ENCODE results near the gene CTNNBL1. TPM values are rescaled to one million over a fixed set of nuclear protein-coding genes. Genes with fewer than 3 reads are reported as not detected.

CTNNBL1 gene
- total and polyA plus RNA-seq, 2 donors (not counting 1 experiment from before 2014, with no cell fraction given): 31.3 to 39.0 TPM

- Histone ChIP-seq H2AFZ (ENCODE audit: low read length) (no peak overlapping the region), H3K4me3 (replicated peaks in 1 of 4; ENCODE audit: control extremely low read depth in 1 of 4, insufficient read depth in 1 of 4, low read depth in 3 of 4, low read length in 4 of 4) (no peak overlapping the region), H3K27ac (ENCODE audit: insufficient read depth, low read length) (no peak overlapping the region), H3K9ac (ENCODE audit: insufficient read depth, low read length) (no peak overlapping the region), H3K4me1 (ENCODE audit: control insufficient read depth, extremely low read depth, insufficient read depth, low read length) (no peaks in the 10 kb centered on the region), H4K20me1 (ENCODE audit: control insufficient read depth, extremely low read depth, insufficient read depth, low read length) (no peaks in the 10 kb centered on the region), H3K4me2 (ENCODE audit: extremely low read depth, insufficient read depth, low read length) (no peak overlapping the region), H3K79me2 (ENCODE audit: control insufficient read depth, insufficient read depth, low read length) (no peaks in the 10 kb centered on the region), H3K36me3 (ENCODE audit: control insufficient read depth, insufficient read depth, low read length) (no peaks in the 10 kb centered on the region), H3K27me3 (ENCODE audit: control insufficient read depth, insufficient read depth, low read length) (no peaks in the 10 kb centered on the region), H3K9me3 (ENCODE audit: control insufficient read depth, insufficient read depth, low read depth, low read length) (no peaks in the 10 kb centered on the region)
- DNase-seq (ENCODE audit: low read depth in 2 of 2): no peak
- no peak for TF ChIP-seq CTCF (conservative IDR thresholded peaks at IDR 0.05 in 1 of 2, IDR thresholded peaks at IDR 0.05 in 1 of 2; ENCODE audit: low read depth in 1 of 2, low read length in 2 of 2)
- no peak for TF ChIP-seq EZH2 (IDR thresholded peaks at IDR 0.05; ENCODE audit: low read length, missing control alignments)
Measured at GRCh38 chr20:37871751-37872150, 177.9 kb downstream of the CTNNBL1 start.

GRCh38 chr20:37872161-37872560 lies 178.3 kb downstream of the CTNNBL1 start:
- Histone ChIP-seq H3K79me2 (ENCODE audit: control insufficient read depth, insufficient read depth, low read length) (no peaks in the 10 kb centered on the region), H3K9ac (ENCODE audit: insufficient read depth, low read length) (no peak overlapping the region), H3K36me3 (ENCODE audit: control insufficient read depth, insufficient read depth, low read length) (no peaks in the 10 kb centered on the region)

GRCh38 chr20:37873884-37874283 lies 180.1 kb downstream of the CTNNBL1 start:
- H3K4me3 ChIP-seq (replicated peaks in 1 of 4; ENCODE audit: control extremely low read depth in 1 of 4, insufficient read depth in 1 of 4, low read depth in 3 of 4, low read length in 4 of 4): no peak overlapping the region
- H3K27me3 ChIP-seq (ENCODE audit: control insufficient read depth, insufficient read depth, low read length): no peaks in the 10 kb centered on the region
- H3K79me2 ChIP-seq (ENCODE audit: control insufficient read depth, insufficient read depth, low read length): no peaks in the 10 kb centered on the region
- H2AFZ ChIP-seq (ENCODE audit: low read length): no peak overlapping the region
- no peaks in the 10 kb centered on the region for H3K4me1 ChIP-seq (ENCODE audit: control insufficient read depth, extremely low read depth, insufficient read depth, low read length)
- H3K9ac ChIP-seq (ENCODE audit: insufficient read depth, low read length): no peak overlapping the region
- no peaks in the 10 kb centered on the region for H3K9me3 ChIP-seq (ENCODE audit: control insufficient read depth, insufficient read depth, low read depth, low read length)
- TF ChIP-seq EZH2 (IDR thresholded peaks at IDR 0.05; ENCODE audit: low read length, missing control alignments) (no peak), CTCF (conservative IDR thresholded peaks at IDR 0.05 in 1 of 2, IDR thresholded peaks at IDR 0.05 in 1 of 2; ENCODE audit: low read depth in 1 of 2, low read length in 2 of 2) (no peak)
- no peak overlapping the region for H3K27ac ChIP-seq (ENCODE audit: insufficient read depth, low read length)
- H3K4me2 ChIP-seq (ENCODE audit: extremely low read depth, insufficient read depth, low read length): no peak overlapping the region
- no peaks in the 10 kb centered on the region for H3K36me3 ChIP-seq (ENCODE audit: control insufficient read depth, insufficient read depth, low read length)
- H4K20me1 ChIP-seq (ENCODE audit: control insufficient read depth, extremely low read depth, insufficient read depth, low read length): no peaks in the 10 kb centered on the region
- DNase-seq (ENCODE audit: low read depth in 2 of 2): no peak

More at GRCh38 chr20:37872161-37872560, 178.3 kb downstream of the CTNNBL1 start:
- Histone ChIP-seq H2AFZ (ENCODE audit: low read length) (no peak overlapping the region), H3K4me3 (replicated peaks in 1 of 4; ENCODE audit: control extremely low read depth in 1 of 4, insufficient read depth in 1 of 4, low read depth in 3 of 4, low read length in 4 of 4) (no peak overlapping the region), H3K9me3 (ENCODE audit: control insufficient read depth, insufficient read depth, low read depth, low read length) (no peaks in the 10 kb centered on the region), H3K4me1 (ENCODE audit: control insufficient read depth, extremely low read depth, insufficient read depth, low read length) (no peaks in the 10 kb centered on the region), H4K20me1 (ENCODE audit: control insufficient read depth, extremely low read depth, insufficient read depth, low read length) (no peaks in the 10 kb centered on the region), H3K27me3 (ENCODE audit: control insufficient read depth, insufficient read depth, low read length) (no peaks in the 10 kb centered on the region), H3K27ac (ENCODE audit: insufficient read depth, low read length) (no peak overlapping the region), H3K4me2 (ENCODE audit: extremely low read depth, insufficient read depth, low read length) (no peak overlapping the region)
- no peak for DNase-seq (ENCODE audit: low read depth in 2 of 2)
- TF ChIP-seq EZH2 (IDR thresholded peaks at IDR 0.05; ENCODE audit: low read length, missing control alignments) (no peak), CTCF (conservative IDR thresholded peaks at IDR 0.05 in 1 of 2, IDR thresholded peaks at IDR 0.05 in 1 of 2; ENCODE audit: low read depth in 1 of 2, low read length in 2 of 2) (no peak)
